ENCODE data around the gene DLG4.
"Not testable (repeated sequence)": the region's sequence is repeated elsewhere in the genome, so short reads cannot be mapped to it uniquely, and the experiment has no call there.

DNA sequence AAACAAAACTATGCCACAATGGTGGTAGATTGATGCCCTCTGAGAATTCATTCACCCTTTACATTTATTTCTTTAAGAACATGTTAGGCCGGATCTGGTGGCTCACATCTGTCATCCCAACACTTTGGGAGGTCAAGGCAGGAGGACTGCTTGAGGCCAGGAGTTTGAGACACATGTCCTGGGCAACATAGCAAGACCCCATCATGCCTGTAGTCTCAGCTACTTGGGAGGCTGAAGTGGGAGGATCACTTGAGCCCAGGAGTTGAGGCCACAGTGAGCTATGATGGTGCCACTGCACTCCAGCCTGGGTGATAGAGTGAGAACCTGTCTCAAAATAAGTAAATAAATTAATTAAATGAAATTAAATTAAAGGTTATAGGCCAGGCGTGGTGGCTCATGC is 37.5 kb downstream of the DLG4 start:
- TF ChIP-seq, protein P1, sequence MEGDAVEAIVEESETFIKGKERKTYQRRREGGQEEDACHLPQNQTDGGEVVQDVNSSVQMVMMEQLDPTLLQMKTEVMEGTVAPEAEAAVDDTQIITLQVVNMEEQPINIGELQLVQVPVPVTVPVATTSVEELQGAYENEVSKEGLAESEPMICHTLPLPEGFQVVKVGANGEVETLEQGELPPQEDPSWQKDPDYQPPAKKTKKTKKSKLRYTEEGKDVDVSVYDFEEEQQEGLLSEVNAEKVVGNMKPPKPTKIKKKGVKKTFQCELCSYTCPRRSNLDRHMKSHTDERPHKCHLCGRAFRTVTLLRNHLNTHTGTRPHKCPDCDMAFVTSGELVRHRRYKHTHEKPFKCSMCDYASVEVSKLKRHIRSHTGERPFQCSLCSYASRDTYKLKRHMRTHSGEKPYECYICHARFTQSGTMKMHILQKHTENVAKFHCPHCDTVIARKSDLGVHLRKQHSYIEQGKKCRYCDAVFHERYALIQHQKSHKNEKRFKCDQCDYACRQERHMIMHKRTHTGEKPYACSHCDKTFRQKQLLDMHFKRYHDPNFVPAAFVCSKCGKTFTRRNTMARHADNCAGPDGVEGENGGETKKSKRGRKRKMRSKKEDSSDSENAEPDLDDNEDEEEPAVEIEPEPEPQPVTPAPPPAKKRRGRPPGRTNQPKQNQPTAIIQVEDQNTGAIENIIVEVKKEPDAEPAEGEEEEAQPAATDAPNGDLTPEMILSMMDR (IDR thresholded peaks at IDR 0.05; ENCODE audit: poor library complexity) = not testable (repeated sequence)
- TF ChIP-seq EZH2 (IDR thresholded peaks at IDR 0.05; ENCODE audit: borderline replicate concordance) = not testable (repeated sequence)

All from hepatocyte (in vitro differentiated cells).